Measurements from ENCODE around the gene CSTB.

The CSTB gene

GRCh38 chr21:43767984-43768867 lies 7.9 kb downstream of the CSTB start:
- DNase-seq (ENCODE audit: low read depth): no peak

GRCh38 chr21:43767498-43767983 lies 8.6 kb downstream of the CSTB start:
- no peak for DNase-seq (ENCODE audit: low read depth)

GRCh38 chr21:43766734-43767497 lies 9.2 kb downstream of the CSTB start:
- no peak for DNase-seq (ENCODE audit: low read depth)

- DNase-seq (ENCODE audit: low read depth): no peak
Measured at GRCh38 chr21:43764576-43765495, 11.3 kb downstream of the CSTB start.

- no peak for DNase-seq (ENCODE audit: low read depth)
Measured at GRCh38 chr21:43763901-43764523, 12.1 kb downstream of the CSTB start.

GRCh38 chr21:43762303-43763128 lies 13.6 kb downstream of the CSTB start:
- DNase-seq (ENCODE audit: low read depth): no peak

GRCh38 chr21:43761886-43762285 lies 14.2 kb downstream of the CSTB start:
- no peak for DNase-seq (ENCODE audit: low read depth)

GRCh38 chr21:43760391-43760958 lies 15.6 kb downstream of the CSTB start:
- no peak for DNase-seq (ENCODE audit: low read depth)

- no peak for DNase-seq (ENCODE audit: low read depth)
Measured at GRCh38 chr21:43759651-43760050, 16.5 kb downstream of the CSTB start.

- no peak for DNase-seq (ENCODE audit: low read depth)
Measured at GRCh38 chr21:43758811-43759210, 17.3 kb downstream of the CSTB start.

- no peak for DNase-seq (ENCODE audit: low read depth)
Measured at GRCh38 chr21:43758111-43758641, 17.9 kb downstream of the CSTB start.

- DNase-seq (ENCODE audit: low read depth): no peak
Measured at GRCh38 chr21:43757601-43758000, 18.5 kb downstream of the CSTB start.

GRCh38 chr21:43755820-43756594 lies 20.1 kb downstream of the CSTB start:
- DNase-seq (ENCODE audit: low read depth): no peak

- DNase-seq (ENCODE audit: low read depth): no peak
Measured at GRCh38 chr21:43754948-43755781, 20.9 kb downstream of the CSTB start.

- no peak for DNase-seq (ENCODE audit: low read depth)
Measured at GRCh38 chr21:43753439-43753799, 22.7 kb downstream of the CSTB start.

- no peak for DNase-seq (ENCODE audit: low read depth)
Measured at GRCh38 chr21:43752758-43753438, 23.2 kb downstream of the CSTB start.

GRCh38 chr21:43751955-43752591 lies 24.0 kb downstream of the CSTB start:
- DNase-seq (ENCODE audit: low read depth): no peak
